GM19025 (cell line): ENCODE data around the gene ANXA10.

Experiments
- ATAC-seq: cut with Tn5 transposase; IDR thresholded peaks from one replicate; pipeline ENCODE4 v1.9.1; 2021; ENCODE audit warnings: mild to moderate bottlenecking, low read depth, moderate library complexity; ENCODE audit not compliant: unreplicated experiment

ANXA10 gene, protein sequence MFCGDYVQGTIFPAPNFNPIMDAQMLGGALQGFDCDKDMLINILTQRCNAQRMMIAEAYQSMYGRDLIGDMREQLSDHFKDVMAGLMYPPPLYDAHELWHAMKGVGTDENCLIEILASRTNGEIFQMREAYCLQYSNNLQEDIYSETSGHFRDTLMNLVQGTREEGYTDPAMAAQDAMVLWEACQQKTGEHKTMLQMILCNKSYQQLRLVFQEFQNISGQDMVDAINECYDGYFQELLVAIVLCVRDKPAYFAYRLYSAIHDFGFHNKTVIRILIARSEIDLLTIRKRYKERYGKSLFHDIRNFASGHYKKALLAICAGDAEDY

DNA sequence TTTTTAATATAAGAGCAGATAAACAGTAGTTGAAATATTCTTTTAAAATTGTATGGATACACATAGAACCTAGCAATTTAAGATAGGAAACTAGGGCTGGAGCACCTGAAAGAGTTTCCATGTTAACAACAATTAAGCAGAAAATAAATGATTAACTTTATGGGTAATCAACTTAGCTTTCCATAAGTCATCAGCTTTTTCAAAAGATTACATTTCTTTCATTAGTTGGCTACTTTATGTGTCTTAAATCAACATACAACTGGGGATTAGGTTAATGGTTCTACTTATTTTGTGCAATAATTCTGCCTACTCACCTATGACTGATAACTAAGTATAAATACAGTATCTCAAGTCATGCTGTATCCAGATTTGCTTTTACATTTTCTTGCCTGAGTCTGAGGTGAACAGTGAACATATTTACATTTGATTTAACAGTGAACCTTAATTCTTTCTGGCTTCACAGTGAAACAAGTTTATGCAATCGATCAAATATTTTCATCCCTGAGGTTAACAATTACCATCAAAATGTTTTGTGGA is at the start of gene ANXA10:
Gene ANXA10, plus strand, starts transcription at position 362 of the 537 bp plus-strand sequence. Its CDS starts 164 bp downstream, at position 526.
- no peak for ATAC-seq

DNA sequence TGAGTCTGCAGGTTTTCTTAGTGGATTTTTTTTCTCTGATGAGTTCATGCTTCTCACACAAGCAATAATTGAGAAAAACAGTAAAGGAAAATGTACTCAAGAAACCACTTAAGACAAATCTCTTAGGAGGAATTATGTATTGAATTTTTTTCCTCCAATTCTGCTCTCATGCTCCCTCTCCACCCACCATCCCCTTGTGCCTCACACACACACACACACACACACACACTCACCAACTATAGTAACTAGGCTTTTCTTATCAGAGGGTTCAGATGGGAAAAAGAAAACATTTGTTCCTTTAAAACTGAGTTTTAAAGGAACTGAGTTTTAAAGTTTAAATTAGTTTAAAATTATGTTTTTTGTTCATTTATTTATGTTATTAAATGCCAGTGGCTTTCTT is 47.0 kb upstream of the ANXA10 start:
- no peak for ATAC-seq

DNA sequence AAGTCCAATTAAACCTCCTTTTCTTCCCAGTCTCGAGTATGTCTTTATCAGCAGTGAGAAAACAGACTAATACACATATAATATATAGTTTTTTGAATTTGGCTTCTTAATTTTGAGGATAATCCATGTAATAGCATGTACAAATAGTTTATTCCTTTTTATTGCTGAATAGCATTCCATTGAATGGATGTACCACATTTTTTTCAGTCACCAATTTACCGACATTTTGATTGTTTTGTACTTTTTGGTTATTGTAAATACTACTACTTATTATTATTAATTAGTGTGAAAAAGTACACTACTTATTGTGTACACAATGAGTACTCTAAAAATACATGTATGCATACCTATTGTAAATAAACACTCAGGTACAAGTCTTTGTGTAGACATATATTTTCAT is 42.3 kb upstream of the ANXA10 start:
- ATAC-seq, result no peak

DNA sequence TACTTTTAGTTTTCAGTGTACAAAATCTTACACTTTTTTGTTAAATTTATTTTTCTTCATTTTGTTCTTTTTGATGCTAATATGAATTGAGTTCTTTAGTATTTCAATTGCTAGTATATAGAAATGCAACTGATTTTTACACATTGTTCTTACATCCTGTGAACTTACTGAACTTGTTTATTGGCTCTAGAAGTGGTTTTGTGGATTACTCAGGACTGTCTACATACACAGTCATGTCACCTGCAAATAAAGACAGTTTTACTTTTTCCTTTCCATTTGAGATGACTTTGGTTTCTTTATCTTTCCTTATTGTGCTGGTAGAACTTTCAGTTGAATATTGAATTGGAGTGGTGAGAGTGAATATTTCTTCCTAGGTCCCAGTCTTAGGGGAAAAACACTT is 40.8 kb upstream of the ANXA10 start:
- no peak for ATAC-seq

DNA sequence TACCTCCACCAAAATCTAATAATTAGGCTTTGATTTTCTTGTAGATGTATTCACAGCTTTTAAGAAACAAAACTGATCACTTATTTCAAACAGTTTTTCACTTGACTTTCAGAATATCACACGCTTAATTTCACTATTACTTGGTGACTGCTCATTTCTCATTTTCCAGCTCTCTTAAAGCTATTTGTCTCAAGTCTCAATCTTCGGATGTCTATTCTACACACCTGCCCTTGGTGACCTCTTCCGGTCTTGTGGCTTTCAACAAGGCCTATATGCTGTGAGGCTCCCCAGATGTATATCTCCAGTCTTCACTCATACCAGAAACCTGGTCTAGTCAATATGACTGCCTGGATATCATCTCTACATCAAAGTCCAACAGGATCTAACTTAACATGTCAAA is 34.9 kb upstream of the ANXA10 start:
- ATAC-seq, result peak; percentile 81

DNA sequence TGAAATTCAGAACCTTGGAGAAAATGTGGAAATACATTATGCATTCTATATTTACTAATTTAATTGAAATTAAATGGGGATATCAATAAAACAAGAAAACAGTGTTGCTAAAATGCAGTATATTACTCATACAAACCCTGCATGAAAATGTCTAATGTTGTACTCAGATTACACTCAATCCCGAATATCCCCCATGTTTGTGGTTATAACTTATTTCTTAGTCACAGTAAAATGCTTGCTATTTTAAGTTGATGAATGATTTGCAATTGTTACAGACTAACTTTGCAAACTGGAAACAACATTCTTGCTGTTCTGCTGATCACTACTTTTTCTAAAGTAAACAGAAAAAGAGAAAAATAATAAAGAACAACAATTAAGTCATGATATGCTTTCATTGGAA is 33.1 kb upstream of the ANXA10 start:
- no peak for ATAC-seq

DNA sequence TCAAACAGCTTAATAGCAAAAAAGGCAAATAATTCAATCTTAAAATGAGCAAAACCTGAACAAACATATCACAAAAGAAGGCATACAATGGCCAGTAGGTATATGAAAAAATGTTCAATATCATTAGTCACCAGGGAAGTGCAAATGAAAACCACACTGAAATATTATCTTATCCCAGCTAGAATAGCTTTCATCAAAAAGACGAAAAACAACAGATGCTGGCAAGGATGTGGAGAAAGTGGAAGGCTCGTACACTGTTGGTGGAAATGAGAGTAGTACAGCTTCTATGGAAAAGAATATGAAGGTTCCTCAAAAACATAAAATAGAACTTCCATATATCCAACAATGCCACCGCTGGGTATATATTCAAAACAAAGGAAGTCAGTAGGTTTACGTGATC is 29.3 kb upstream of the ANXA10 start:
- ATAC-seq, result no peak

DNA sequence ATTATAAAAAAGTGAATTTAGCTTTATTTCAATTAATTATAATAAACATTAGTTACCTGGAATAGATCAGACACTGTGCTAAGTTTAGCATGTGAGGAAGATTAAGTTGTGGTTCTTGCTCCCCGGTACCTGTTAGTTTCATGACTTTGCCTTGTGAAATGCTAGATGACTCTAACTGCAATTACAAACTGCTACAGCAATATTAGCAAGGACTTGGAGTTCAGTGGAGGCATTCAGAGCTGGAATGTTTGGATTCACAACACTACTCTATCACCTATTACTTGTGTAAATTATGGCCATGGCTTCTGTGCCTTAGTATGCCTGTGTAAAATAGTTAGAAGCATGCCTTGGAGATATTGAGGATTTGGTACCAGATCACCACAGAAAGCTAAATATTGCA is 21.4 kb upstream of the ANXA10 start:
- ATAC-seq, result no peak

DNA sequence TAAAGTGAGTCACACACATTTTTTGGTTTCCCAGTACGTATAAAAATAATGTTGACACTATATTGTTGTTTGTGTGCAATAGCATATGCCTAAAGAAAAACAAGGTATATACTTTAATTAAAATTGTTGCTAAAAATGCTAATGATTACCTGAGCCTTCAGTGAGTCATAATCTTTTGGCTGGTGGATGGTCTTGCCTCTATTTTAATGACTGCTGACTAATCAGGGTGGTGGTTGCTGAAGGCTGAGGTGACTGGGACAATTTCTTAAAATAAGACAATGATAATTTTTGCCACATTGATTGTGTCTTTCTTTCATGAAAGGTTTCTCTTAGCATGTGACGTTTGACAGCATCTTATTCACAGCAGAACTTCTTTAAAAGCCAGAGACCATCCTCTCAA is 21.0 kb upstream of the ANXA10 start:
- ATAC-seq, result no peak

DNA sequence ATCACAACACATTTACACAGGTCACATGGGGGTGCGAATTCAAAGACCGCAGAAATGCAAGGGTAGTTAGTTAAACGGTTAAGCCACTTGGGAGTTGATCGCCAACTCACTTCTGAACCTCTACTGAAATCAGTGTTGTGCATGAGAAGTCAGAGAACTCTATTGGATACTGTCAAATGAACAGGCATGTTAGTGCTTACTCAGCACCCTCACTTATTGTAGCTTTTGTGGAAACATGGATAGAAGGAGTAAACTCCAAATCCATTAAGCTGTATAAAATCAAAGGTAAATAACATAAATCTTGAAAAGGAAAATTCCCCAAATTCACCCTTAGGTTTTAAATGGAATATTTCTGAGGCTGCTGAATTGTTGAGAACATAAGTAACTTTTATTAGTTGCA is 17.5 kb upstream of the ANXA10 start:
- ATAC-seq, result no peak

DNA sequence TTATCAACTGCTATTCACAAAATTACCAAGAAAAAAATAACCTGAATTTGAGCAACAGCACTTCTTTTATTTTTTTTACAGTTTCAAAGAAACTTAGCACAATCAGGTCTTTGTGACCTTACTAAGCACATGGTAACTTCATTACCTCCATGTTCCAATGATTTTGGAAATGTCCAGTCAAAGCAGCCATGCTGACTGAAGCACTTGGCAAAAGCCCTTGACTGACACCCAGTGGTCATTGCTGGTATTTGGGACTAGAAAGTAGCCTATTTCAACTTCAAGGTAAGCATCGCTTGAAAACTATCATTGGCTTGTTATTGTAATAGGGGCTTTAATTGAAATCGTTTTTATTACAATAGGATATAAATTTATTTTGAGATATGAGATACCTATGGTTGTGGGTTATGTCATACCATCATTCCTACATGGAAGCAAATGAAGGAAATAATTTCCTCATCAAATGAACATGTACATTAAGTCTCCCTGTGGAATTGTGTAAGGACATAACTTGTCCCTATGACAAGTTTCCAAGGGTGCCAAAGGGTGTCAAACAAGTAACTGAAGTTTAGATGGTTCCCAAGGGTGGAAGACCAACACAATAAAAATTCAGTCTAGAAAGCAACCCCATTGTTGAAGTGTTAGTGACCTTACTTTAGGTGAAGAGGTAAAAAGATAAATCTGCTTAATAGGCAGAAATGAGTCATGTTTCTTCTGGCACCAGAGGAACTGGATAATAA is 15.2 kb upstream of the ANXA10 start:
- no peak for ATAC-seq

DNA sequence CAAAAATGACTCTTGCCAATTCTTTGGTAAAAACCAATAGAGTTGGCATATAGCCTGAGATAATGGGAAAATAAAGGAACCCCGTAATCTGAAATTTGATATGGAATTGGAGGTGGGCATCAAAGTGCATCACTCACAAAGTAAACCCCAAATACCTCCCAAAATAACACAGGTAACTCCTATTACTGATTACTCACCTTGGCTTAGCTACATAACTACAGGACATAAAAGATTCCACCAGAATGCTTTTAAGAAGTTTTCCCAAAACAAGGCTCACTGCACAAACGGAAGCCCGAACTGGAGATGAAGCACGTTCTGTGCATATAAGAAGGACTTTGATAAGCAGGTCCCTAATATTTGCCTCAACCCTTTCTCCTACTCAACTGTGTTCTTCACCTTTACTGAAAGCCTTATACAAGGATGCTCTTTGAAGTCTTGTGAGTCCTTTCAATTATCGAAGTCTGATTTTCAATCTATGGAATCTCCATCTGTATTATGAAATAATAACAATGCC is 14.6 kb upstream of the ANXA10 start:
- no peak for ATAC-seq

DNA sequence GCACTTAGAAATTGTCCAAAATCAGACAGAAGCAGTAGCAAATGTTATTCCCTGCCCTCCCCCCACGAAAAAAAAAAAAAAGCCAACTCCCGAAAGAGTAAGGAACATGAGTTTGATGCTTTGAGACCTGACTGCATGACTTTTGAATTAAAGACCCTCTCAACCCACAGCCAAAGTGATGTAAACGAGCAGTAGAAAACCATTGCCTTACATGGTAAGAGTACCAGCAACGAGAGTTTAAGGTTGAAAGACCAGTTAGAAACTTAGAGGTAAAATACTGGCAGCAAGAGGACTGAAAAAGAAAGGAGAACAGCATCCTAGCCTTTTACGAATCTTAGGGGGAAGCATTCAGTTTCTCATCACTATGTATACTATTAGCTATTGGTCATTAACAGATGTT is 10.0 kb upstream of the ANXA10 start:
- no peak for ATAC-seq

DNA sequence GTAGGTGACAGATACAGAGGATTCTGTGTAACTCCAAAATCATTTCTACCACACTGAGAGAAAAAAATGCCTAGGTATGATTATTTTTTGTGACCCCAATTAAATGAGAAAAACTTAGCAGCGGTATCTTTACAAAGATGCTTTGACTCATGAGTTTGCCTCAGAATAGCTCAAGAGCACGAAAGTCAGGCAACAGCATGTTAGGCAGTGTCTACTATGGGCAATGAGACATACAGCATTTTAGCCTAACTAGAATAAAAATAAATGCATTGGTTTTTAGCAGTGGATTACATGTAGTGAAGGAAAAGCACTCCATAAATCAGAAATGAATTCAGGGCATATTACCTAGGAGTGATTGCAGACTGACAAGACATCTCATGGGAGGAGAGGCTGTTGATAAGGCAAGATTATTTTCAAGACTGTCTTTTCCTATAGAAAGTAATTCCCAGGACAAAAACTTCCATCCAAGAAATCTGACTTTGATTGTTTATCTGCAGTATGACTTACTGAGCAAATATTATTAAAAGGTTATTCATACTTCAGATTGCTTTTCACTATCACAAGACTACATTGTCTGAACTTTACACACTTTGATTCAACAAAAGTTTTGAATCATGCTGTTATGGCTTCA is 3.6 kb downstream of the ANXA10 start:
- ATAC-seq, result no peak

DNA sequence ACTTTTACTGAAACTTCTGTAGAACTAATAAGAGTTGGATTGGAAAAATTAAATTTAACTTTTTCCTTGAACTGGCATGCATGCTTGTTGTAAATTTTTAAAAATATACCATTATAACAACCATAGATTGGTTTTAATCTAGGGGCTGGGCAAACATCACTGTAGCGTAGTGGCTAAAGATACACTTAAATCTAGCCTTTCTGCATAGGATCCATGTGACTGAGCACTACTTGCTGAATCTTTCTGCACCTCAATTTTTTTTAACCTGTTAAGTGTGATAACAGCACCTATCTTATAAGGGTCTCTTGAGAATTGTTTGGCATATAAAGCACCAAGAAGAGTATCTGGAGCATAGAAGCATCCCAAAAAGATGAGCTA is 4.1 kb downstream of the ANXA10 start:
- ATAC-seq, result no peak

DNA sequence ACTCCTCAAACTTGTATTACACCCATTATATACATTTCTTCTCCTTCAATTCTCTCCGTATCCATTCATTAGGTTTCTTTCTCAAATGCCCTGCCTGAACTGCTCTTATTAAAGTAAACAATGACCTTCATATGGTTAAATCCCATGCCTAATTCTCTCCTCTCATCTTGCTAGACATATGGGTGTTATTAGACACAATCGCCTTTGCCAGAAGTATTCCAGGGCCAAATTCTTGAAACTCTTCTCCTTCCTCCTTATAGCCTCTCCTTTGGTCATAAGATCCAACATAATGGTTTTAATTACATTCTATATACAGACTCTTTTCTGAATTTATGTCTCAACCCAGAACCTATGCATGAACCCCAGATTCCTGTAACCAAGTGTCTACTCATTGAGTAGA is 4.8 kb downstream of the ANXA10 start:
- ATAC-seq, result no peak

DNA sequence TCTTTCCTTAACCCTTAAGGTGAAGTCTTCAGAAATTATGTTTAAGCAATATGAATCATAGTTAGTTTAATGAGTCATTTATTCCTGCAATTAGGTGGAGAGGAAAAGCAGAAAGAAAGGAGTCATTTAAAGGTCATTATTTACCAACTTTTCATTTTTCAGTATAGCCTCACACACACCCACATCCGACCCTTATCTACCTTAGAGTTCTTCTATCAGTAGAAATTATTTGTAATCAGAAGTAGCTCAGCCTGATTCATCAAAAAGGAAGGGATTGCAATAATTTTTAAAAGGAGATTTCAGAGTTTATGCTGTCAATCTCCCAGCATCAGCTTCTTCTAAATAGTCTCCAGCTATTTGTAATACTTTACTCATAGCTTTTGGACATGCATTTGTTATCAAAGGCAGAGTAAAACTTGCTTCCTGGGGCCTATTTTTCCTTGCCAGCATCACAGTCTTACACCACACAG is 5.9 kb downstream of the ANXA10 start:
- no peak for ATAC-seq

DNA sequence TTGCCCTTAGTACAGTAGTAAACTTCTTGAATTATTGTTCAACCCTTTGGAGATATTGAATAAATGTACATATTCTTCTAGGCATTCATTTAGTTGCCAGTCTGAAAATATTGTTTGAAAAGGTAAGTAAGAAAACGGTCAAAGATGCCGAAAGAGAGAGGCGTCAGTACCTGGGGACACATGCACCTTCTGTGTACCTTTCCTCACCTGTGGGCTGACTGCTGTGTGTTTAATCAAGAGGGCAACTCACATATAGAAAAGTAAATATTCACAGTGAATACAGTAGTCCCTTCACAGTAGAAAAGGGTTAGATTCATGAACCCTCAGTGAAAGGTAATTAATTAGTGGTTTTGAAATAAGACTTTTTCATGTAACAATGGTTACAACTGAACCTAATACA is 6.9 kb downstream of the ANXA10 start:
- no peak for ATAC-seq

DNA sequence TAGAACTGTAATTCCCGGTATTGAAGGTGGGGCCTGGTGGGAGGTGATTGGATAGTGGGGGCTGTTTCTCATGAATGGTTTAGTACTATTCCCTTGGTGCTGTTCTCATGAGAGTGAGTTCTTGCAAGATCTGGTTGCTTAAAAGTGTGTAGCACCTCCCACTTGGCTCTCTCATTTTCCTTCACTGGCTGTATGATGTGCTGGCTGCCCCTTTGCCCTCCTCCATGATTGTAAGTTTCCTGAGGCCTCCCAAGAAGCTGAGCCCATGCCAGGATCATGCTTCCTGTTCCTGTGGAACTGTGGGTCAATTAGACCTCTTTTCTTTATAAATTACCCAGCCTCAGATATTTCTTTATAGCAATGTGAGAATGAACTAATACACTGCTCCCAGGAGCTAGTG is 8.7 kb downstream of the ANXA10 start:
- ATAC-seq, result no peak

DNA sequence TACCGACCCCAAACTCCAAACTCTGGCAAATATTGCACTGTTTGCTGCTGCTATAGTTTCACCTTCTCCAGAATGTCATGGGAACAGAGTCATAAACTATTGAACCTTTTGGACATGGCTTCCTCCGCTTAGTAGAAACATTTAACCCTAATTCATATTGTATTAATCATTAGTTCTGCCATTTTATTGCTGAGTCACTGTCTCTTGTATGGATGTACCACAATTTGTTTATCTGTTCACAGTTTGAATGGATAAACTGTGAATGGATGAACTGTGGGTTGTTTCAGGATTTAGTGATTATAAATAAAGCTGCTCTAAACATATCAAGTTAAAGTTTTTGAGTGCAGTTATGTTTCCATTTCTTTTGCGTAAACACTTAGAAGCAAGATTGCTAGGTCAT is 10.1 kb downstream of the ANXA10 start:
- ATAC-seq, result no peak

DNA sequence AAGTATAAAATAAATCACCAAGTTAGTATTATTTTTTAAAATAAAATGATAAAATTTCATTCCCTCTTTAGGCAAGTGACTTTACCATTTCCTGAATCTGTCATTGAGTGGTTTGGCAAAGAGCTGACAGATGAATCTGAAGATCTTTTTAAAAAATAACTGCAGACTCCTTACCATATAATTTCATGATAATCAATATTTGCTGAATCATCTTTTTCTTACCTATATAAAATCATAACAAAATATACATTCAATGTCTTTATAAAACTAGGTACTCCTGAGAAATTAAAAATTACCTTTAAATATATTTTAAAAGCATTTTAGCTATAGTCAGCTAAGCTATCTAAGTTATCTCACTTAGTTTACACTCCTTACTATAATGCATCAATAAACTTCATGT is 17.2 kb downstream of the ANXA10 start:
- ATAC-seq, result no peak
